Kidney epithelial cell (primary cell): ENCODE measurements around the gene ELMO1. TPM values are rescaled to one million over a fixed set of nuclear protein-coding genes. Genes with fewer than 3 reads are reported as not detected.

Source experiments
- DNase-seq: peaks from one replicate; pipeline ENCODE4 v3.0.0-alpha.2; 2010; ENCODE audit warnings: low read depth
- H3K27me3 ChIP-seq: 2 replicates; pipeline ENCODE4 v1.6.0; 2011; ENCODE audit warnings: low read length; ENCODE audit not compliant: control insufficient read depth, insufficient read depth
- H3K36me3 ChIP-seq: 2 replicates; pipeline ENCODE4 v1.5.1; 2011; ENCODE audit warnings: low read length; ENCODE audit not compliant: control insufficient read depth, insufficient read depth
- H3K4me3 ChIP-seq: 2 replicates; pipeline ENCODE4 v1.5.1; 2011; ENCODE audit warnings: low read depth, mild to moderate bottlenecking, control low read depth, low read length
- CTCF ChIP-seq: IDR thresholded peaks from 2 replicates; pipeline ENCODE4 v1.5.1; 2011; ENCODE audit warnings: mild to moderate bottlenecking, moderate library complexity, low read length, control low read depth, inconsistent platforms; ENCODE audit not compliant: insufficient read depth, poor library complexity, severe bottlenecking
- total RNA-seq: library from RNA; depleted of rRNA; stranded (reverse); fragments of >200 nt; gene quantifications from 2 replicates; pipeline ENCODE4 v1.2.3, GENCODE V29; 2015

ELMO1 gene
- total RNA-seq, 1 donor from 2014 or later = 11.4 TPM

DNA sequence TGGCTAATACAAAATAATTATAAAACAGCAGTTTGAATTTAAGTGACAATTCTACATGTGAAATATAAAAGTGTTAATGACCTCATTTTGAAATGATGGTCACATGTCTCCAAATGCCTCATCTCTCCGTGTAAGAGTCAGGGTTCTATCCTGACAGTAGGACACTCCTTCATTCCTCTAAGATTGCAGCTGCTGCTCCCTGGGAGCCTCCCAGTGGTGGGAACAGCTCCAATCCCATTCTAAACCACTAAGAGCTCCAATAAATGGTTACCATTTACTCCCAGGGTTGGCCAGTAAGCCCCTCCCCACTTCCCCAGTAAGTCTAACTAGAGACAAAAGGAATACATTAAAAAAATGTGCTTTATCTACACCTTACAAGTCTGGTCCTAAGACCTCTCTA lies 379.8 kb downstream of the ELMO1 start:
- no peak for DNase-seq
- no peak for TF ChIP-seq CTCF
- Histone ChIP-seq H3K4me3 (no peak overlapping the region), H3K36me3 (no peaks in the 10 kb centered on the region), H3K27me3 (no peaks in the 10 kb centered on the region)

GRCh38 chr7:37068038-37068437 lies 380.6 kb downstream of the ELMO1 start:
- no peaks in the 10 kb centered on the region for H3K27me3 ChIP-seq
- DNase-seq = no peak
- H3K36me3 ChIP-seq = no peaks in the 10 kb centered on the region
- no peak overlapping the region for H3K4me3 ChIP-seq
- no peak for TF ChIP-seq CTCF

DNA sequence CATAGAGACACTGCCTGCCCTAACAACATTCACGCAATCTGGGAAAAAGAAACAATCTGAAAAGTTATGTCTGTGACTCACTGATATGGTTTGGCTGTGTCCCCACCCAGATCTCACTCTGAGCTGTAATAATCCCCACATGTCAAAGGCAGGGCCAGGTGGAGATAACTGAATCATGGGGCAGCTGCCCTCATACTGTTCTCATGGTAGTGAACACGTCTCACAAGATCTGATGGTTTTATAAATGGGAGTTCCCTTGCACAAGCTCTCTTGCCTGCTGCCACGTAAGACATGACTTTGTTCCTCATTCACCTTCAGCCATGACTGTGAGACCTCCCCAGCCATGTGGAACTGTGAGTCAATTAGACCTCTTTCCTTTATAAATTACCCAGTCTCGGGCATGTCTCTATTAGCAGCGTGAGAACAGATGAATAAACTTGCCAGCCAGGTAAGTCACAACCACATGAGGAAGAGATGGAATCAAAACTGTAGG lies 382.8 kb downstream of the ELMO1 start:
- no peak for DNase-seq
- TF ChIP-seq CTCF = no peak
- Histone ChIP-seq H3K4me3 (no peak overlapping the region), H3K27me3 (no peaks in the 10 kb centered on the region), H3K36me3 (no peaks in the 10 kb centered on the region)

DNA sequence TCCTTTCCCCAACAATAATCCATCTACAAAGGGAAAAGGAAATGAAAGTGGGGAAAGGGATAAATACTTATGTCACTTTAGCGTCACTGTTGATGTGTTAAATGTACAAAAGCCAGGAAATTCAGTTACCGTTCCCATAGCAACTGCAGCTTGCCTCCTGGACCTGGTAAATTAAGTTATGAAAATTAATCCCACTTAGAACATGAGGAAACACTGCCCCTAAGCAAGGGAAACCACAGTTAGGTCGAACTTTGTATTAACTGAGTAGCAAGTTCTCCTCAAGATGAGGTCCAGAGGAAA lies 386.2 kb downstream of the ELMO1 start:
- H3K4me3 ChIP-seq = no peak overlapping the region
- no peak for DNase-seq
- TF ChIP-seq CTCF = no peak
- H3K36me3 ChIP-seq = no peaks in the 10 kb centered on the region
- H3K27me3 ChIP-seq = no peaks in the 10 kb centered on the region

- Histone ChIP-seq H3K27me3 (no peaks in the 10 kb centered on the region), H3K4me3 (no peak overlapping the region), H3K36me3 (no peaks in the 10 kb centered on the region)
- no peak for DNase-seq
- TF ChIP-seq CTCF = no peak
Measured at GRCh38 chr7:37061849-37062559, 386.7 kb downstream of the ELMO1 start.

DNA sequence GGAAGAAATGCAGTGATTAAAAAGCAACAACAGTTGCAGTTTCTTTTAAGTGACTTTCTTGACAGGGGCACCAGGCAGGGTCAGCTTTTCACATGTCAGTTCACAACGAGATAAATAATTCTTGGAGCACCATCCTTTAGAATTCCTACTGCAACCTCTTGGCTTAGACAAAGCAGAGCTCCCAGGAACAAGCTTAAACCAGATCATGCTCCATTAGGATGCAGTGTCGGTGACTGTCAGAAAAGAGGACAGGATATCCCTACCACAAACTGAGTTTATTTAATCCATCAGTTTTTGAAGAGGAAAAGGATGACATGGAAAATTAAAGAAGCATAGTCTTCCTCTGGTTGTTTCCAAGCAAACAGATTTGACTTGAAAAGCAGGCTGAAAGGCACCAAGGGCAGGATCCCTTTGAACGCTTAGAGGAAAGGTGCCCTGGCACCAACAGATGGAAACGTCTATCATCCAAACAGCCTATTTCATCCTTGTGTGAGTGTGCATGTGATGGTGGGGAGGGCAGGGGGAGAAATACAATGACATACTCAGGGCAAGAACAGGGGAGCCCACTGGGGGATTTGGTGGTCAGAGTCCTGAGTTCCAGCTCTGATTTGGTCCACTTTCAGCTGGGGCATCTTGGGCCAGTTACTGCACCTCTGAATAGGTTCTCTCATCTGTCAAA lies 392.3 kb downstream of the ELMO1 start:
- Histone ChIP-seq H3K36me3 (no peaks in the 10 kb centered on the region), H3K4me3 (no peak overlapping the region), H3K27me3 (no peaks in the 10 kb centered on the region)
- TF ChIP-seq CTCF = no peak
- DNase-seq = no peak
